ENCODE results near the gene CNBP.

CNBP gene

DNA sequence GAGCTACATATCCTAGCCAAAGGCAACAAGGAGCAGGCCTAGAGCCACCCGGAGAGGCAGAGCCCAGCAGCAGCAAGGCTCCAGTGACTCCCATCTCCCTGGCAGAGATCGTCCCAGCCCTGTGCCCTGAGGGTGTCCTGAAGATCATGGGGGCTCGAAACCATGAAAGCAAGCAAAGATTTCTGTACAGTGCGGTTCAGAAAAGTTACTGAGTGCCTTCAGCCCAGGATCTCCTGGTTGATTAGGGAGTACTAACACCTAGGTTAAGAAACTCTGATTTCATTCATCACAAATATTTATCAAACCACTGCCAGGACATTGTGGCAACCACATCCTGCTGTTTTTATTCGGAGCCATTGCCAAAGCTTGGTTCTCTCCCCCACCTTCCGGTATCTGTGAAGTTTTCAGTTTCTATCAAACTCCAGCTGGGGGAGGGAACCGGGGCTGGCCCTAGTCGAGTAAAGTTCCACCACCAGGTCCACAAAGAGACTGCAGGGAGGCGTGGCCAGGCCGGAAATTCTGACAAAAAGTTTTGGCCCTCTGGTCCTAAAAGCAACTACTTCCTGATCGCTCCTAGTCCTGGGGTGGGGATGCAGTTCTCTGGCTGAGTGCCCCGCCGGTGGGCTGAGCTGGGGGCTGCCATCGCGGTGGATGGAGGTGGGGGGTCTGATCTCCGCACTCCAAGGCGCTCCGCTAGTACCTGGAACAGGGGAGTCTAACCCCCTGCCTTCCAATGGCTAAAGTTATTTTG, 63.3 kb downstream of the CNBP start:
- H3K4me1 Mint-ChIP-seq (ENCODE audit: low read depth in 2 of 2), result peaks cover 41 to 56% of the 10 kb centered on the region in 2 donors

DNA sequence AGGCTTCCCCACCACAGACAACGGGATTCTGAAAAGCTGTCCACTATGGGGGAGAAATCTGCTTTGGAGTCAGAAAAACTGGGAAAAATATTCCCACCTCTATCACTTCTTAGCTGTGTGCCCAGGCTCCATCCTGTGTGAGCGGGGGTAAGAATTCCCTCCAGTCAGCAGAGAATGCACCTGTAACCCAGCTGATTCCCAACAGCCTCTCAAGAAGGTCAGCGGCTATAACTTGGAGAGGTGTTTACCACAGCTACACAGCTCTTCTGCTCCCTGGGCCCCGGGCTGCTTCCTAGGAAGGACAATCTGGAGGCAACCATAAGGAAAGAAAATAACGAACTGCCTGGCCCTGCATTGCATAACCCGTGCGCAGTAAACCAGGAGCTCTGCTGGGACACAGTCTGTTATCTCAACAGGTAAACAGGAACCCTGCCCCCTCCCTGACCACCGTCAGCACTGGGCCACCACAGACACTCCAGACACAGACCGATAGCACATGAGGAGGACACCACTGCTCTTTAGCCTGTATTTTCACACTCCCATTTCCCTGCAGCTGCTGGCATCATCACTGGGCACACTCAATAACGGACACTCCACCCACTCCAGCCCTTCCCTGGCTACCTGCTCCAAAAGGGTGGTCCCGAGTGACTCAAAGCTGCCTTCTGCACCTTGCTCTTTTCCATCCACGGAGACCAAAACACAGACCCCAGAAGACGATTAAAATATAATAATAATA, 64.2 kb downstream of the CNBP start:
- DNase-seq, result no peak
- Mint-ChIP-seq H3K36me3 (ENCODE audit: insufficient read depth) (peaks cover 37% of the 10 kb centered on the region), H3K27ac (peak overlapping the region; percentile 82 to 94), H3K4me3 (peak overlapping the region; percentile 93), H3K9me3 (no peaks in the 10 kb centered on the region), H3K4me1 (ENCODE audit: low read depth in 2 of 2) (peaks cover 44 to 61% of the 10 kb centered on the region in 2 donors), H3K27me3 (no peaks in the 10 kb centered on the region)
- no peak for ATAC-seq (replicated peaks)

More for the DNA sequence above, 63.3 kb downstream of the CNBP start:
- H3K27me3 Mint-ChIP-seq, result no peaks in the 10 kb centered on the region
- peaks cover 40% of the 10 kb centered on the region for H3K36me3 Mint-ChIP-seq (ENCODE audit: insufficient read depth)
- ATAC-seq (replicated peaks) (peak; percentile 69), DNase-seq (peak; percentile 86 to 89 (median 88))
- no peaks in the 10 kb centered on the region for H3K9me3 Mint-ChIP-seq
- H3K27ac Mint-ChIP-seq, result peak overlapping the region; percentile 82 to 94
- peak overlapping the region; percentile 93 for H3K4me3 Mint-ChIP-seq

DNA sequence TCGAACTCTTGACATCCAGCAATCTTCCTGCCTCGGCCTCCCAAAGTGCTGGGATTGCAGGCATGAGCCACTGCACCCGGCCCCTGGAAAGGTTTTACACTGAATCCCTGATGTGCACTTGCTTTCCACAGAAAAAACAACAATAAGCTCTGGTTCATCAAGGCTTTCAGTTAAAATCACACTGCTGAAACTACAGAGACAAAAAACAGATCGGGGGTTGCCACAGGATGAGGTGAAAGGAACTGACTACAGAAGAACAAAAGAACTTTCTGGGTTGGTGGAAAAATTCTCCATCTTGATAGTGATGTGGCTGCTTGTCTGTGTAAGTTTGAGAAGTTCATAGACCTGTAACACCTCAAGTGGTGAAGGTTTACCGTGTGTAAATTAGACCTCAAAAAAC, 65.0 kb downstream of the CNBP start:
- H3K4me3 Mint-ChIP-seq, result peak overlapping the region; percentile 93
- peak; percentile 26 to 31 (median 28) for DNase-seq
- no peaks in the 10 kb centered on the region for H3K9me3 Mint-ChIP-seq
- H3K27ac Mint-ChIP-seq, result peak overlapping the region; percentile 50 to 94
- peak; percentile 31 for ATAC-seq (replicated peaks)
- H3K4me1 Mint-ChIP-seq (ENCODE audit: low read depth in 2 of 2), result peaks cover 44 to 61% of the 10 kb centered on the region in 2 donors
- peaks cover 36% of the 10 kb centered on the region for H3K36me3 Mint-ChIP-seq (ENCODE audit: insufficient read depth)
- H3K27me3 Mint-ChIP-seq, result no peaks in the 10 kb centered on the region

Data from effector memory CD8-positive, alpha-beta T cell (primary cell).